ENCODE measurements around the gene MMADHC.

The MMADHC gene

DNA sequence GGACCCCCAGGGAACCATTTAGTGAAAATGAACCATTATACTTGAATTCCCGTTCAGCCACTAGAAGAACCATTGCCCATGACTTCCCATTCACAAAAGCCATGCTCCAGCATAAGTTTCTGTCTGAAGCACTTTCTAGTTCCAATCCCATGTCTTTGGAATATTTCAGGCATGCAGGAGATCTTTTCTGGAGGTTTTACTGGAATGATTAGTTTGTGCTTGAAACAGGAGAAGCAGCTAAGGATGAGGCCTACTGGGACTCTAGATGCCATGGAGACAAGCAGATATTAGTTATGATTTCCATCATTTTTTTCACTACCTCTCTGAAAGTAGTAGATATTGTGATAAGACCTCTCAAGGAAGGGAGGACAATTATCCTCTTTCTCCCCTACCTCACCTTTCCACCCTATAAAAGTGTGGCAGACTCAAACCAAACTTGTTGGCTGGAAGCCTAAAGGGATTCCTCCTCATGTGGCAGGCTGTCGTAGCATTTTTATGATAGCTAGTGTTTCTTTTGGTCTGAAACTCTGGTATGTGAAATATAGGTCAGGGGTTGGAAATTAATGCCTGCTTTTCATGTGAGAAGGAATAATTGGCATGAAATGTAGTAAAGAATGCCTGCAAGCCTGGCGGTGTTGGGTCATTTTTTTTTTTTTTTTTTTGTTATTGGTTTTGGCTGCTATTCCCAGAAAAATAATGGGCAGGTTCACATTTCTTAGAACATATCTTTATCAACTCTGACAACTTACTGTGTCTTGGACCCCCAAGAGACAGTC, 29.3 kb upstream of the MMADHC start:
- no peak for TF ChIP-seq TAF1 (IDR thresholded peaks at IDR 0.05; ENCODE audit: borderline replicate concordance, insufficient read depth, low read length)
- TF ChIP-seq SIN3A (IDR thresholded peaks at IDR 0.05; ENCODE audit: borderline replicate concordance, insufficient read depth, low read length), result no peak
- no peak for TF ChIP-seq FOXP2 (optimal IDR thresholded peaks at IDR 0.05; ENCODE audit: borderline replicate concordance, extremely low read depth, extremely low read length, insufficient read depth)
- TF ChIP-seq, protein P1, sequence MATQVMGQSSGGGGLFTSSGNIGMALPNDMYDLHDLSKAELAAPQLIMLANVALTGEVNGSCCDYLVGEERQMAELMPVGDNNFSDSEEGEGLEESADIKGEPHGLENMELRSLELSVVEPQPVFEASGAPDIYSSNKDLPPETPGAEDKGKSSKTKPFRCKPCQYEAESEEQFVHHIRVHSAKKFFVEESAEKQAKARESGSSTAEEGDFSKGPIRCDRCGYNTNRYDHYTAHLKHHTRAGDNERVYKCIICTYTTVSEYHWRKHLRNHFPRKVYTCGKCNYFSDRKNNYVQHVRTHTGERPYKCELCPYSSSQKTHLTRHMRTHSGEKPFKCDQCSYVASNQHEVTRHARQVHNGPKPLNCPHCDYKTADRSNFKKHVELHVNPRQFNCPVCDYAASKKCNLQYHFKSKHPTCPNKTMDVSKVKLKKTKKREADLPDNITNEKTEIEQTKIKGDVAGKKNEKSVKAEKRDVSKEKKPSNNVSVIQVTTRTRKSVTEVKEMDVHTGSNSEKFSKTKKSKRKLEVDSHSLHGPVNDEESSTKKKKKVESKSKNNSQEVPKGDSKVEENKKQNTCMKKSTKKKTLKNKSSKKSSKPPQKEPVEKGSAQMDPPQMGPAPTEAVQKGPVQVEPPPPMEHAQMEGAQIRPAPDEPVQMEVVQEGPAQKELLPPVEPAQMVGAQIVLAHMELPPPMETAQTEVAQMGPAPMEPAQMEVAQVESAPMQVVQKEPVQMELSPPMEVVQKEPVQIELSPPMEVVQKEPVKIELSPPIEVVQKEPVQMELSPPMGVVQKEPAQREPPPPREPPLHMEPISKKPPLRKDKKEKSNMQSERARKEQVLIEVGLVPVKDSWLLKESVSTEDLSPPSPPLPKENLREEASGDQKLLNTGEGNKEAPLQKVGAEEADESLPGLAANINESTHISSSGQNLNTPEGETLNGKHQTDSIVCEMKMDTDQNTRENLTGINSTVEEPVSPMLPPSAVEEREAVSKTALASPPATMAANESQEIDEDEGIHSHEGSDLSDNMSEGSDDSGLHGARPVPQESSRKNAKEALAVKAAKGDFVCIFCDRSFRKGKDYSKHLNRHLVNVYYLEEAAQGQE (IDR thresholded peaks at IDR 0.05; ENCODE audit: insufficient read depth in 1 of 2, low read depth in 2 of 2, low read length in 2 of 2), result no peak
- no peak for TF ChIP-seq POLR2AphosphoS5 (IDR thresholded peaks at IDR 0.05; ENCODE audit: low read depth, low read length)

DNA sequence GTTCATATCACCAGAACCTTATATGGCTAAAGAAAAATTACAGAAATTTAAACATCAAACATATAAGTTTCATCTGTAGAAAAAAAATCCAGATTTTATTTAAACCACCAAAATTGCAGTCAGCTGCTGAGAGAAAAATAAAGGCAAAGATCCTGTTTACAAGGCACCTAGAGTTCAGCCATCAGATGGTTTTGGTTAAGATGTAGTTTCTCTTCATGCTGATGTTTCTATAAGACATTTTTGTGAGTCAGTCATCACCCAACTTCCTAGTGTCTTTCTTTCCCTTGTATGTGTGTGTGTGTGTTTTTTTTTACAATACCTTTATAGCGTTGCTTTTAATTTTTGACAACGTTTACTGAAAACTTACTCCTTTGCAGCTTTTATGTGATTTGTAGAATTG, 26.1 kb upstream of the MMADHC start:
- TF ChIP-seq, protein P1 (IDR thresholded peaks at IDR 0.05; ENCODE audit: insufficient read depth in 1 of 2, low read depth in 2 of 2, low read length in 2 of 2), result no peak
- TF ChIP-seq SIN3A (IDR thresholded peaks at IDR 0.05; ENCODE audit: borderline replicate concordance, insufficient read depth, low read length) (no peak), POLR2AphosphoS5 (IDR thresholded peaks at IDR 0.05; ENCODE audit: low read depth, low read length) (no peak), FOXP2 (optimal IDR thresholded peaks at IDR 0.05; ENCODE audit: borderline replicate concordance, extremely low read depth, extremely low read length, insufficient read depth) (no peak), TAF1 (IDR thresholded peaks at IDR 0.05; ENCODE audit: borderline replicate concordance, insufficient read depth, low read length) (no peak)

DNA sequence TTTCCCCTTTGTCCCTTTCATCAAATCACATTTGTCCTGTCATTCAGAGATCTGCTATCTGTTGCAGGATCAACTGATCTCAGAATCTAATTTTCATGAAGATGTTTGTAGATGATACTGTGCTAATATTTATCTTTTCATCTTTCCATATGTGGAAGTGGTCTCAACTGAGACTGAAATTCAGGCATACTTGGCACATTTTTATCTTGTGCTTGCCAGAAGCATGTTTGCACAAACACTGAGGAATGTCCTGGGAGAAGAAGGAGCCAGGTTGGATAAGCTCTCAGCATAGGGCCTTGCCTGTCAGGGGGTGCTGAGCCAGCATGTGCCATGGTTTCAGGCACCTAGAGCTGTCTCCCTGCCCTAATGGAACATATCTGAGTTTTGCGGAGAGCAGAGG, 24.5 kb upstream of the MMADHC start:
- TF ChIP-seq TAF1 (IDR thresholded peaks at IDR 0.05; ENCODE audit: borderline replicate concordance, insufficient read depth, low read length) (no peak), FOXP2 (optimal IDR thresholded peaks at IDR 0.05; ENCODE audit: borderline replicate concordance, extremely low read depth, extremely low read length, insufficient read depth) (no peak), POLR2AphosphoS5 (IDR thresholded peaks at IDR 0.05; ENCODE audit: low read depth, low read length) (no peak), SIN3A (IDR thresholded peaks at IDR 0.05; ENCODE audit: borderline replicate concordance, insufficient read depth, low read length) (no peak)
- TF ChIP-seq, protein P1 (IDR thresholded peaks at IDR 0.05; ENCODE audit: insufficient read depth in 1 of 2, low read depth in 2 of 2, low read length in 2 of 2), result no peak

DNA sequence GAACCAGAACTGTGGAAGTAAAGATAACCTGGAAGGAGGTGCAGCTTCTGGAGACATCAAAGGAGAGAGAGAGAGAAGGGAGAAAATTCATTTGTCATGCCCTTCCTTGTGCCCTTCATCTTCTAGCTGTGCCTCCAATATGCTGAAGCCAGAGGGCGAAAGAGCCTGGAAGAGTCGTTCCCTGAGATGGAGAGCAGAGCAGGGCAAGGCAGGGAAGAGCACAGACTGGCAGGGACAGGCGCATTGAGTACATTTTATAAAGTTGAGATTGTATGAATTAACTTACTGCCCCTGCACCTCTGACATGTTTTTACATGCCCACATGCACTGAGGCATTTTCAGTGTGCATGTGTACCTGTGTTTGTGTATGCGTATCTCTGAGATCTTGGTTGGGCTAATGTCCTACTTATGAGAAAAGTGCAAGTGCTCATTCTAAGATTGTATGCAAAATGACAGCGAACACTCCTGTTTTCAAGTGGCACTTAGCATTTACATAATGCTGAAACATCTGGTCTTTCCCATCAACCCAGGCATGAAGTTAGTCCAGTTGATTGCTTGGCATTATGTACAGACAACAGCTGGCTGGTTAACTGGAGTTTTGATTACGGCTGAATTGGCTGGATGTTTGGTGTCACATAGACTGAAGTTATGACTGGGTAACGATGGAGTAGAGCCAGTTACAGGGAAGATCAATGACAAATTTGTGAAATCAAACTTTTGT, 23.7 kb upstream of the MMADHC start:
- TF ChIP-seq, protein P1 (IDR thresholded peaks at IDR 0.05; ENCODE audit: insufficient read depth in 1 of 2, low read depth in 2 of 2, low read length in 2 of 2), result no peak
